Smooth muscle cell (in vitro differentiated cells): ENCODE data around the gene MAP2K6. TPM values are rescaled to one million over a fixed set of nuclear protein-coding genes. Genes with fewer than 3 reads are reported as not detected.
A peak's percentile ranks its signal among the peaks of the same experiment; 100 is the strongest.

Experiments used
- DNase-seq: peaks from one replicate; lab custom pipeline; 2025; ENCODE audit not compliant: unreplicated experiment; lab: John Stamatoyannopoulos, UW
- H2AFZ ChIP-seq: fragments of 200-600 bp; sonication (generic); 2 replicates; pipeline ENCODE4 v1.6.0; 2016; ENCODE audit warnings: antibody characterized with exemption, low read depth, mild to moderate bottlenecking
- H3F3A ChIP-seq: fragments of 200-600 bp; sonication (generic); 2 replicates; pipeline ENCODE4 v1.6.0; 2017; ENCODE audit warnings: antibody characterized with exemption, low read depth
- H3K27ac ChIP-seq: fragments of 200-600 bp; sonication (generic); 2 replicates; pipeline ENCODE4 v1.5.1; 2016; ENCODE audit warnings: low read depth, mild to moderate bottlenecking
- H3K27me3 ChIP-seq: fragments of 200-600 bp; sonication (generic); 2 replicates; pipeline ENCODE4 v1.6.1; 2016; ENCODE audit warnings: low read depth, mild to moderate bottlenecking
- H3K36me3 ChIP-seq: fragments of 200-600 bp; sonication (generic); 2 replicates; pipeline ENCODE4 v1.5.1; 2016; ENCODE audit warnings: low read depth
- H3K4me1 ChIP-seq: fragments of 200-600 bp; sonication (generic); 2 replicates; pipeline ENCODE4 v1.5.1; 2016; ENCODE audit warnings: low read depth
- H3K4me2 ChIP-seq: fragments of 200-600 bp; sonication (generic); 2 replicates; pipeline ENCODE4 v1.6.0; 2016; ENCODE audit warnings: mild to moderate bottlenecking
- H3K4me3 ChIP-seq: fragments of 200-600 bp; sonication (generic); 2 replicates; pipeline ENCODE4 v1.5.1; 2016; ENCODE audit warnings: mild to moderate bottlenecking
- H3K79me2 ChIP-seq: fragments of 200-600 bp; sonication (generic); 2 replicates; pipeline ENCODE4 v1.6.0; 2016; ENCODE audit warnings: low read depth, mild to moderate bottlenecking
- H3K9ac ChIP-seq: fragments of 200-600 bp; sonication (generic); 2 replicates; pipeline ENCODE4 v1.6.0; 2016; ENCODE audit warnings: low read depth
- H3K9me3 ChIP-seq: fragments of 200-600 bp; sonication (generic); replicated peaks from 2 replicates; pipeline ENCODE4 v1.5.1; 2016; ENCODE audit warnings: low read depth
- H4K20me1 ChIP-seq: fragments of 200-600 bp; sonication (generic); 2 replicates; pipeline ENCODE4 v1.6.0; 2016; ENCODE audit warnings: low read depth
- WGBS: methylation state at CpG from one replicate; pipeline ENCODE4 v1.1.7; 2016; ENCODE audit warnings: low lambda C conversion rate; 5-methylcytosine and 5-hydroxymethylcytosine counted together
- polyA plus RNA-seq: library from polyadenylated mRNA; unstranded; fragments of >200 nt; fragmentation: Nextera tagmentation; extraction: Ambion mirVana; gene quantifications from 2 replicates; pipeline ENCODE4 v1.2.1, GENCODE V29; 2016
- total RNA-seq: library from RNA; depleted of rRNA; stranded (reverse); fragments of >200 nt; gene quantifications from 2 replicates; pipeline ENCODE4 v1.2.3, GENCODE V29; 2014
- TF ChIP-seq, protein P1 (sequence below): fragments of 200-600 bp; sonication (generic); IDR thresholded peaks from 2 replicates; pipeline ENCODE4 v1.5.1; 2017; ENCODE audit warnings: borderline replicate concordance, mild to moderate bottlenecking, antibody characterized with exemption; ENCODE audit not compliant: insufficient read depth, poor library complexity, severe bottlenecking

Gene MAP2K6
- total and polyA plus RNA-seq, 2 experiments from 2014 or later: 5.0 to 8.1 TPM

DNA sequence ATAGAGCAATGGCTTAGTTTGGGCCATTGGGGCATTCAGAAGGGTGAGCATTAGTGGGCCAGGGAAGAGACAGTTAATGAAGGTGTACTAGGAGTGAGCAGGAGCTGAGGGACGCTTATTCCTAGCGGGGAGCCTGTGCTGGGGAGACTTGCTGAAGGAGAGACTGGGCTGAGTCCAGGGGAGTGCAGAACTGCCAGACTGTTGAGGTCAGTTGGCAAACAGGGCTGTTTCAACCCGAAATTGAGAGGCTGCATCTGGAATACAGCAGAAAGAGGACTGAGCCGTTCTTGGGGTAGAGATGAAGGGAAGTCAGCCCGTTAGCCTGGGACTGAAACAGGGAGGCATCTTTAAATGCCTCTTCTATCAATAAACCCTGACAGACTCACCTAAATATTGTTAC lies 33.2 kb downstream of the MAP2K6 start:
- H3K4me1 ChIP-seq: peaks cover 12% of the 10 kb centered on the region
- H3K27ac ChIP-seq: no peak overlapping the region
- H3F3A ChIP-seq: no peaks in the 10 kb centered on the region
- H3K36me3 ChIP-seq: no peaks in the 10 kb centered on the region
- WGBS: 85% methylated on average over 5 of the region's 5 CpGs
- DNase-seq: no peak
- no peaks in the 10 kb centered on the region for H3K27me3 ChIP-seq
- H3K9ac ChIP-seq: no peak overlapping the region
- TF ChIP-seq, protein P1, sequence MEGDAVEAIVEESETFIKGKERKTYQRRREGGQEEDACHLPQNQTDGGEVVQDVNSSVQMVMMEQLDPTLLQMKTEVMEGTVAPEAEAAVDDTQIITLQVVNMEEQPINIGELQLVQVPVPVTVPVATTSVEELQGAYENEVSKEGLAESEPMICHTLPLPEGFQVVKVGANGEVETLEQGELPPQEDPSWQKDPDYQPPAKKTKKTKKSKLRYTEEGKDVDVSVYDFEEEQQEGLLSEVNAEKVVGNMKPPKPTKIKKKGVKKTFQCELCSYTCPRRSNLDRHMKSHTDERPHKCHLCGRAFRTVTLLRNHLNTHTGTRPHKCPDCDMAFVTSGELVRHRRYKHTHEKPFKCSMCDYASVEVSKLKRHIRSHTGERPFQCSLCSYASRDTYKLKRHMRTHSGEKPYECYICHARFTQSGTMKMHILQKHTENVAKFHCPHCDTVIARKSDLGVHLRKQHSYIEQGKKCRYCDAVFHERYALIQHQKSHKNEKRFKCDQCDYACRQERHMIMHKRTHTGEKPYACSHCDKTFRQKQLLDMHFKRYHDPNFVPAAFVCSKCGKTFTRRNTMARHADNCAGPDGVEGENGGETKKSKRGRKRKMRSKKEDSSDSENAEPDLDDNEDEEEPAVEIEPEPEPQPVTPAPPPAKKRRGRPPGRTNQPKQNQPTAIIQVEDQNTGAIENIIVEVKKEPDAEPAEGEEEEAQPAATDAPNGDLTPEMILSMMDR: no peak
- H3K4me2 ChIP-seq: no peak overlapping the region
- no peaks in the 10 kb centered on the region for H4K20me1 ChIP-seq
- no peak overlapping the region for H2AFZ ChIP-seq
- H3K9me3 ChIP-seq: no peaks in the 10 kb centered on the region
- H3K4me3 ChIP-seq: no peak overlapping the region
- H3K79me2 ChIP-seq: no peaks in the 10 kb centered on the region

DNA sequence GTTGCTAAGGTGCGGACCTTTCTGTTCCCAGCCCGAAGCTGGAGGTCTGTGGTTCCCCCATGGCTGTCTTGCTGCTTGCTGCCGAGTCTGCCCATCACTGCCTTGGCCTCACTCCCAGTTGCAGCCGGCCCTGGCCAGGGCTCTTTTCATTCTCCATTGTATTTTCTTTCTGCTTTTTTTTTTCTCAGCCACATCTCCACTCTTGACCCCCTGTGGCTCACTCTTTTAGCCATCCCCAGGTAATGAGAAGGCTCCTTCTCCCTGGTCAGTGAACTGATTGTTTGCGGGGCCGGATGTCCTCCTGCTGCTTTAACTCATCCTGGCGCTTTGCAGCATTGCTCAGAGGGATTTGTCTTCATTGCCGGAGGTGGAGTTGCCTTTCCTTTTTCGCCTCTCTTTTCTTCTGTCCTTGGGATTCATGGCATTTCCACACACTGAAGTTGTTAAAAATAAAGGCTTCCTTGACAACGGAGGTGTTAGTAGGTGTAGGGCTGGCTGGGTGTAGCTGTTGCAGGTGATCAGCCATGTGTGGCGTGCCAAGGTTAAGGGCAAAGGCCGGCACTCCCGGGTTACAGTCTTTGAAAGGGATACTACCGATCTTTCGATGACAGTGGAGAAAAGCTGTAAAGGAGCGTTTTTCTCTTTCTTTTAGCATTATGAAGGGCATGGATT lies 34.1 kb downstream of the MAP2K6 start:
- Histone ChIP-seq H3K36me3 (no peaks in the 10 kb centered on the region), H3K27ac (no peak overlapping the region), H4K20me1 (no peaks in the 10 kb centered on the region), H3K4me1 (peaks cover 12% of the 10 kb centered on the region), H2AFZ (peak overlapping the region; percentile 50), H3K79me2 (no peaks in the 10 kb centered on the region), H3F3A (no peaks in the 10 kb centered on the region), H3K27me3 (no peaks in the 10 kb centered on the region), H3K9ac (no peak overlapping the region), H3K4me3 (no peak overlapping the region), H3K4me2 (no peak overlapping the region), H3K9me3 (no peaks in the 10 kb centered on the region)
- no peak for DNase-seq
- TF ChIP-seq, protein P1: no peak
- WGBS: 44% methylated on average over 16 of the region's 16 CpGs

DNA sequence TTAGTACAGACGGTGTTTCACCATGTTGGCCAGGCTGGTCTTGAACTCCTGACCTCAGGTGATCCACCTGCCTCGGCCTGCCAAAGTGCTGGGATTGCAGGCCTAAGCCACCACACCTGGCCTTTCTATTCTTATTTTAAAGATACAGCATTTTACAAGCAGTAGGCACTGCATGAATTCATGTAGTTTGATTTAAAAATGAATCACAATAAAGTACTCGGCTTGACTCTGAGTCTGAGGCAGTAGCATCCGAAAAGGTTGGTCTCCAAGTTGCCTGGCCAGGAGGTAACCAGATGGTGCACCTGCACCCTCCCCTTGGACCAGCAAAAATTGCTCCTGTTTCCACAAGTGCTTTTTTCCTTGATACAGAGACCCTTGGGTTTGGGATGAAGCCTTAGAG lies 35.6 kb downstream of the MAP2K6 start:
- H3K36me3 ChIP-seq: no peaks in the 10 kb centered on the region
- H4K20me1 ChIP-seq: no peaks in the 10 kb centered on the region
- H3K9me3 ChIP-seq: no peaks in the 10 kb centered on the region
- no peak overlapping the region for H3K27ac ChIP-seq
- H3K9ac ChIP-seq: no peak overlapping the region
- H3K4me2 ChIP-seq: no peak overlapping the region
- H3K4me1 ChIP-seq: peaks cover 12% of the 10 kb centered on the region
- no peaks in the 10 kb centered on the region for H3K27me3 ChIP-seq
- H3K79me2 ChIP-seq: no peaks in the 10 kb centered on the region
- DNase-seq: no peak
- TF ChIP-seq, protein P1: no peak
- no peaks in the 10 kb centered on the region for H3F3A ChIP-seq
- WGBS: 94% methylated on average over 4 of the region's 4 CpGs
- H3K4me3 ChIP-seq: no peak overlapping the region
- no peak overlapping the region for H2AFZ ChIP-seq

DNA sequence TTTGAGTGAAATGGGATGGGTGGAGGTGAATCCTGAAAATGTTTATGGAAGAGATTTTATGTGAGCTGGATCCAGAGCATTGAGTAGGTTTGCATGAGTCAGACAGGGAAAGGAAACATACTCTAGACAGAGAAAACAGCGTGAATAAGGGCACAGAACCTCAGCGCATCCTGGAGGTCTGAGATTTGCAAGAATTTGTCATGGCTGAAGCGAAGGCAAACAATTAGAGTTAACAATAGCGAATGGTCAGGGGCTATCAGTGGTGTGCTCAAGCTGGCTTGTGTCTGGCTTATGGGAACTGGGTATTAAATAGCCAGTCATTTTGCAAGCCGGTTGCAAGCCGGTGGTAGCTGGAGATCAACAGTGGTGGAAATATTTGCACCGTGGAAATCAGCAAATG lies 36.4 kb downstream of the MAP2K6 start:
- peaks cover 12% of the 10 kb centered on the region for H3K4me1 ChIP-seq
- no peaks in the 10 kb centered on the region for H4K20me1 ChIP-seq
- H2AFZ ChIP-seq: no peak overlapping the region
- no peak overlapping the region for H3K4me2 ChIP-seq
- H3K27me3 ChIP-seq: no peaks in the 10 kb centered on the region
- DNase-seq: no peak
- H3F3A ChIP-seq: no peaks in the 10 kb centered on the region
- no peaks in the 10 kb centered on the region for H3K9me3 ChIP-seq
- WGBS: 66% methylated on average over 7 of the region's 7 CpGs
- no peak overlapping the region for H3K27ac ChIP-seq
- no peak overlapping the region for H3K4me3 ChIP-seq
- no peak overlapping the region for H3K9ac ChIP-seq
- no peaks in the 10 kb centered on the region for H3K36me3 ChIP-seq
- TF ChIP-seq, protein P1: no peak
- H3K79me2 ChIP-seq: no peaks in the 10 kb centered on the region
